ENCODE measurements around the gene SLC6A13. TPM values are rescaled to one million over a fixed set of nuclear protein-coding genes. Genes with fewer than 3 reads are reported as not detected.

The SLC6A13 gene
- total RNA-seq, 2 donors from 2014 or later: 2.6 to 3.3 TPM

- H3K36me3 Mint-ChIP-seq (ENCODE audit: insufficient read depth in 2 of 2): no peaks in the 10 kb centered on the region
- H3K4me1 Mint-ChIP-seq (ENCODE audit: low read depth): peaks cover 6% of the 10 kb centered on the region
- H3K27ac Mint-ChIP-seq: no peak overlapping the region
- H3K9me3 Mint-ChIP-seq: no peaks in the 10 kb centered on the region
- ATAC-seq (replicated peaks in 1 of 2) (no peak), DNase-seq (no peak)
- no peak overlapping the region for H3K4me3 Mint-ChIP-seq
- peaks cover 6% of the 10 kb centered on the region for H3K27me3 Mint-ChIP-seq (ENCODE audit: low read depth)
Observed at GRCh38 chr12:171743-172676, 90.6 kb downstream of the SLC6A13 start.

GRCh38 chr12:171276-171675 is 91.4 kb downstream of the SLC6A13 start:
- no peak overlapping the region for H3K27ac Mint-ChIP-seq
- no peak for ATAC-seq (replicated peaks in 1 of 2)

More at GRCh38 chr12:171276-171675, 91.4 kb downstream of the SLC6A13 start:
- peaks cover 6% of the 10 kb centered on the region for H3K4me1 Mint-ChIP-seq (ENCODE audit: low read depth)
- H3K9me3 Mint-ChIP-seq: no peaks in the 10 kb centered on the region
- no peak for DNase-seq
- no peaks in the 10 kb centered on the region for H3K36me3 Mint-ChIP-seq (ENCODE audit: insufficient read depth in 2 of 2)
- H3K4me3 Mint-ChIP-seq: no peak overlapping the region
- H3K27me3 Mint-ChIP-seq (ENCODE audit: low read depth): peaks cover 6% of the 10 kb centered on the region

Other genes starting within 250 kb of the SLC6A13 start
- 1 to 10 TPM in 1 of 2 donors, under 1 TPM in 1; 0.10 to 3.8 TPM for gene IQSEC3, start 196.1 kb downstream of the SLC6A13 start, total RNA-seq
- 1 to 10 TPM in 1 of 2 donors, under 1 TPM in 1; 0.70 to 1.3 TPM for gene SLC6A12, start 48.7 kb downstream of the SLC6A13 start, total RNA-seq
- gene KDM5A, start 126.5 kb upstream of the SLC6A13 start, total RNA-seq: 100 to 1,000 TPM in 1 of 2 donors, 10 to 100 TPM in 1; 75.0 to 103 TPM
- 10 to 100 TPM; 11.2 to 18.9 TPM for gene CCDC77, start 138.8 kb upstream of the SLC6A13 start, total RNA-seq
- gene B4GALNT3, start 197.1 kb upstream of the SLC6A13 start, total RNA-seq: 1 to 10 TPM; 1.3 to 3.7 TPM